GM06990 (cell line): ENCODE data around the gene KLHL3.
"Not testable (repeated sequence)": the region's sequence is repeated elsewhere in the genome, so short reads cannot be mapped to it uniquely, and the experiment has no call there.

Experiments used
- DNase-seq: peaks from one replicate; pipeline ENCODE4 v3.0.0-alpha.2; 2011; ENCODE audit not compliant: insufficient read length; ENCODE audit errors: extremely low read depth
- H3K27me3 ChIP-seq: replicated peaks from 2 replicates; pipeline ENCODE4 v1.6.0; 2011; ENCODE audit warnings: low read length; ENCODE audit not compliant: control insufficient read depth, insufficient read depth
- H3K36me3 ChIP-seq: 2 replicates; pipeline ENCODE4 v1.5.1; 2011; ENCODE audit warnings: low read length; ENCODE audit not compliant: control insufficient read depth, insufficient read depth
- H3K4me3 ChIP-seq: replicated peaks from 2 replicates; pipeline ENCODE4 v1.5.1; 2011; ENCODE audit warnings: low read depth, mild to moderate bottlenecking, control low read depth, low read length
- TF ChIP-seq, protein P1 (sequence below): IDR thresholded peaks from 2 replicates; pipeline ENCODE4 v1.5.1; 2011; ENCODE audit warnings: low read length, control low read depth, mild to moderate bottlenecking, inconsistent platforms; ENCODE audit not compliant: insufficient read depth, poor library complexity, severe bottlenecking

Gene KLHL3

DNA sequence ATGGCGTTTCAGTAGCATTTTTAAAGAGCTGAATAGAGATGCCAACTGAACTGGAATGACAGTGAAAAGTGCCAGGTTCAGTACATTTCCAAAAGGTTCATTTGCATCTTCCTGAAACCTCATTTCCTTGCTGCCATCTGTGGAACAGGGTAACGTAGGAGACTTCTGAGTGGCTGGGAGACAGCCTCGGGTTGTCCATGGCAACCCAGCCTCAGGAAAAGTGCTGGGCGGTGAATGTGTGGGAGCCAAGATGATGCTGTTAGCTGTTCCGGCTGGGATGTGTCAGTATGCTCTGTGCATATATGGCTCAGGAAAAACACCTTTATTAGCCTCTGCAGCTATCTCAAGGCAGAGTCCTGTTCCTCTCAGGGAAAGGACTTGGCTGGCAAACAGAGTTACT lies 87.5 kb downstream of the KLHL3 start:
- Histone ChIP-seq H3K36me3 (no peaks in the 10 kb centered on the region), H3K4me3 (no peak overlapping the region), H3K27me3 (no peaks in the 10 kb centered on the region)
- DNase-seq: no peak
- TF ChIP-seq, protein P1, sequence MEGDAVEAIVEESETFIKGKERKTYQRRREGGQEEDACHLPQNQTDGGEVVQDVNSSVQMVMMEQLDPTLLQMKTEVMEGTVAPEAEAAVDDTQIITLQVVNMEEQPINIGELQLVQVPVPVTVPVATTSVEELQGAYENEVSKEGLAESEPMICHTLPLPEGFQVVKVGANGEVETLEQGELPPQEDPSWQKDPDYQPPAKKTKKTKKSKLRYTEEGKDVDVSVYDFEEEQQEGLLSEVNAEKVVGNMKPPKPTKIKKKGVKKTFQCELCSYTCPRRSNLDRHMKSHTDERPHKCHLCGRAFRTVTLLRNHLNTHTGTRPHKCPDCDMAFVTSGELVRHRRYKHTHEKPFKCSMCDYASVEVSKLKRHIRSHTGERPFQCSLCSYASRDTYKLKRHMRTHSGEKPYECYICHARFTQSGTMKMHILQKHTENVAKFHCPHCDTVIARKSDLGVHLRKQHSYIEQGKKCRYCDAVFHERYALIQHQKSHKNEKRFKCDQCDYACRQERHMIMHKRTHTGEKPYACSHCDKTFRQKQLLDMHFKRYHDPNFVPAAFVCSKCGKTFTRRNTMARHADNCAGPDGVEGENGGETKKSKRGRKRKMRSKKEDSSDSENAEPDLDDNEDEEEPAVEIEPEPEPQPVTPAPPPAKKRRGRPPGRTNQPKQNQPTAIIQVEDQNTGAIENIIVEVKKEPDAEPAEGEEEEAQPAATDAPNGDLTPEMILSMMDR: no peak

DNA sequence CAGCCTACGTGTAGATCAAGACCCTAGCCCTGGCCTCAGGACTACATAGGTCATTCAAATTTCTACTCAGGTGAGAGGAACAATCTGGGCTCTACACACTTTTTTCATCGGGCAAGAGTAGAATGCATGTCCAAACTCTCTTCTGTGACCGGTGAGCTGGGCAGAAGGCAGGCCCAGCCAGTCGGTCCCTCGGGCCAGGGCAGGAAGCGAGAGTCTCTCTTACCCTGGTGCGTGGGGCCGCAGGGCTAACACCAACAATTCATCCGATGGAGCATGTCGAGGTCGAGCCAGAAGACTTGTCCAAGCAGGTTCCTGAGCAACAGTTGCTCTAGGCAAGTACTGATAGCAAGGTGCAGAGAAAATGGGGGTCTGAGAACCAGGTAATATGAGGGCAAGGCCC lies 88.5 kb downstream of the KLHL3 start:
- TF ChIP-seq, protein P1: no peak
- Histone ChIP-seq H3K27me3 (no peaks in the 10 kb centered on the region), H3K4me3 (no peak overlapping the region), H3K36me3 (no peaks in the 10 kb centered on the region)
- no peak for DNase-seq

DNA sequence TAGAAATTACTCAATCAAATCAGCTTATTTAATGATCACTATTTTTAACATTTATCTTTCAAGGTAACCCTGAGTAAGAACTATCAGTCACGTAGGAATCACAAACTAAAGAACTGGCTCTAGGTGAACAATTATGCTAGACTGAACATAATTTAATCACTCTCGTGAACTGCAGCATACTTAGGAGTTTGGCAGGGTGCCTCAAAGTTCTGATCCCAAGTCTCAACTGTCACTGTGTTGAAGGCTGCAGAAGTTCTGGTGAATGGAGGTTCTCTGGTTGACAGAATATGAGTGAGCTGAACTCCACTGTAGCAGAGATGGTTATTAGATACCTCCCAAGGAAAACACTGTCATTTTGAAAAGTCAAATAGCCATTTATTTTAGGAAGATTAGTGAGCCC lies 89.1 kb downstream of the KLHL3 start:
- DNase-seq: no peak
- Histone ChIP-seq H3K27me3 (no peaks in the 10 kb centered on the region), H3K36me3 (no peaks in the 10 kb centered on the region), H3K4me3 (no peak overlapping the region)
- TF ChIP-seq, protein P1: no peak

DNA sequence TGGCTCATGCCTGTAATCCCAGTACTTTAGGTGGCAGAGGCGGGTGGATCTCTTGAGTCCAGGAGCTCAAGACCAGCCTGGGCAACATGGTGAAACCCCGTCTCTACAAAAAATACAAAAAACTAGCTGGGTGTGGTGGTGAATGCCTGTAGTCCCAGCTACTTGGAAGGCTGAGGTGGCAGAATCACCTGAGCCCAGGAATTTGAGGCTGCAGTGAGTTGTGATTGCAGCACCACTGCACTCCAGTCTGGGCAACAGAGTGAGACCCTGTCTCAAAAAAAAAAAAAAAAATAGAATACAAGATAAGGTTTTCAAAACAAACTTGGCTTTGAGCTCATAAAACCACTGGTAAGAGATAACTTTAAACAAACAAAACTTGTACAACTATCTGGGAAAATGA lies 92.8 kb downstream of the KLHL3 start:
- not testable (repeated sequence) for H3K4me3 ChIP-seq

DNA sequence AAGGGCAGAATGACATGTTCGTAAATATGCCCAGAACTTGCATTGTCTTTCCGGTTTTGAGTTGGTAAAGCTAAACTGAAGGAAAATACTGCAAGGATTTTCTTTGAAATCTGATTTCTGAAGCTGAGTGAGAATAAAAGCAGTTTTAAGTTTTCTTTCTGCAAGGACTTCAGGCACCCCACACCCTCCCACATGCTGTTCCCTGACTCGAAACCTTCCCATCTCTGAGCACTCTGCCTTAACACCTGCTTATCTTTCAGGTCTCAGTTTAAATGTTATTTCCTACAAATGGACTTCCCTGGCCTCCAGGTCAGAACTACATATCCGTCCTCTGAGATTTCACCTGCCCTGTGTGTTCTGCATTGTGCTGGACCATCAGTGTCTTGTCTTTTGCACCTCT lies 93.8 kb downstream of the KLHL3 start:
- Histone ChIP-seq H3K36me3 (no peaks in the 10 kb centered on the region; the same call in 1 of the 2 replicates), H3K27me3 (no peaks in the 10 kb centered on the region), H3K4me3 (no peak overlapping the region)
- TF ChIP-seq, protein P1: no peak
- no peak for DNase-seq

More for the DNA sequence above, 92.8 kb downstream of the KLHL3 start:
- DNase-seq, H3K27me3 ChIP-seq, H3K36me3 ChIP-seq: not testable (repeated sequence)

DNA sequence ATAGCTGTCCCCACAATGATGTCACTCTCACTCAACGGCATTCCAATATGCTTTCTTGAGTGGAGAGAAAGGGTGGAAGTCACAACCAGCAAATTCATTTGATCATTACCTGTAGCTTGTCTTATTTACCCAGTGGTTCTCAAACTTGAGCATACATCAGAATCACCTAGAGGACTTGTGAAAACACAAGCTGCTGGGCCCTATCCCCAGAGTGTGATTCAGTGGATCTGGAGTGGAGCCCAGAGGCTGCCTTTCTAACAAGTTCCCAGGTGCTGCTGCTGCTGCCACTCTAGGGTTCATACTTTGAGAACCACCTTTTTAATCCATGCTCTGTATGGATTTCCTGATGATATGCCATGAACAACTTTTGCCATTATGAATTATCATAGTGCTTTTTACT lies 94.7 kb downstream of the KLHL3 start:
- TF ChIP-seq, protein P1: no peak

More for the DNA sequence above, 94.7 kb downstream of the KLHL3 start:
- no peaks in the 10 kb centered on the region for H3K27me3 ChIP-seq
- H3K4me3 ChIP-seq: no peak overlapping the region
- no peaks in the 10 kb centered on the region; the same call in 1 of the 2 replicates for H3K36me3 ChIP-seq
- DNase-seq: no peak
